Activated CD4-positive, alpha-beta T cell treated with anti-CD3 and anti-CD28 coated beads for 24 hours (primary cell): ENCODE data around the gene PDE11A.

ENCODE experiments used
- DNase-seq, 2 donors: peaks; one replicate each; pipeline ENCODE4 v3.0.0-alpha.2; 2020; ENCODE audit warnings: low read depth in 2 of 2

The PDE11A gene

DNA sequence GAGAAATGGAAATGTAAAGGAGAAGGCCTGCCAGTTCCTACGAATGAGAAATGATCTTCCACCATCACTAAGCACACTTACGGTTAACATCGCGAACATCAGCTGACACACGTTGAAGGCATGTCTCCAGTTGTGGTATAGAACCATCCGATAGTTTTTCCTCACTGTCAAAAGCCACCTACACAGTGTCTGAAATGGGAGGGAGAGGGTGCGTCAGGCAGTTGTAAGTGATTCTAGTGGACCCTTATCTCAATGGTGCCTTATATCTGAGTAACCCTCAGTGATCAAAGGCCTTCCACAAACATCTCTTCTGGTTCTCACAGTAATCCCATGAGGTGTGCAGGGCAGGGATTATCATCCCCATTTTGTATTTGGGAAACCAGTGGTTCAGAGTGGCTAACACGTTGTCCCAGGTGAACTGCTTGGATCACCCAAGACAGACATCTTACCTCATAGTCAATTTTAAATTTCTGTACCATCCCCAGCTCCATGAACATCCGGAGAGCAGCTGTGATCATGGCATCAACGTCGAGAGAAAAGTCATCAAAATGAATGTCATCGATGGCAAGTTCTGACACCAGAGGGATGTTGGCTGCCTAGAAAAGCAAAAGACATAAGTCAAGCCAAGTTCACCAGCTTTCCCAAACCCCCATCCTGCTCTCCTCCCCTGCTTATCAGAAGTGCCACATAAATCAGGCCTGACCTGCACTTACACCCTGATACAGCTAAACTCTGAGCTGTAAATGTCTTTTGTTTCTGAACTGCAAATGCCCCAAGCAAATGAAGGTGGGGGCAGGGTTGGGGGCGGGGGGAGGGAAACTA is 344.8 kb downstream of the PDE11A start:
- no peak for DNase-seq

DNA sequence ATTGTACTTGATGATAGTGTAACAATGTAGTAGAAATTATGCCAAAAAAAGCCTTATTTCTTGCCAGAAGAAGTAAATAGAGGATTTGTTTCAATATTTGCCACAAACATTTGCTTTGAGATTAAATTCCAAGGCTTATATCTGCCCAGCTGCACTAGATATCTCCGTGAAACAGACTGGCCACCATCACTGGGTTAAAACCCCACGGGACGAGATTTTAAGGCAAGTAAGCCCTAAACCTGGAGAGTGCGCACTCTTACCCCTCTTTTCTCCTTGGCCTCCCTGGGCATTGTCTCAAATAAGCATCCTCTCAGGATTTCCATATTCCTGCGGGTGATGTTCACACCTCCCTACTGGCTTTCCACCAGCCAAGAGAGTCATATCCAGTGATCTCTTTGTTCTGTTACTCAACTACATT is 345.6 kb downstream of the PDE11A start:
- DNase-seq: no peak

DNA sequence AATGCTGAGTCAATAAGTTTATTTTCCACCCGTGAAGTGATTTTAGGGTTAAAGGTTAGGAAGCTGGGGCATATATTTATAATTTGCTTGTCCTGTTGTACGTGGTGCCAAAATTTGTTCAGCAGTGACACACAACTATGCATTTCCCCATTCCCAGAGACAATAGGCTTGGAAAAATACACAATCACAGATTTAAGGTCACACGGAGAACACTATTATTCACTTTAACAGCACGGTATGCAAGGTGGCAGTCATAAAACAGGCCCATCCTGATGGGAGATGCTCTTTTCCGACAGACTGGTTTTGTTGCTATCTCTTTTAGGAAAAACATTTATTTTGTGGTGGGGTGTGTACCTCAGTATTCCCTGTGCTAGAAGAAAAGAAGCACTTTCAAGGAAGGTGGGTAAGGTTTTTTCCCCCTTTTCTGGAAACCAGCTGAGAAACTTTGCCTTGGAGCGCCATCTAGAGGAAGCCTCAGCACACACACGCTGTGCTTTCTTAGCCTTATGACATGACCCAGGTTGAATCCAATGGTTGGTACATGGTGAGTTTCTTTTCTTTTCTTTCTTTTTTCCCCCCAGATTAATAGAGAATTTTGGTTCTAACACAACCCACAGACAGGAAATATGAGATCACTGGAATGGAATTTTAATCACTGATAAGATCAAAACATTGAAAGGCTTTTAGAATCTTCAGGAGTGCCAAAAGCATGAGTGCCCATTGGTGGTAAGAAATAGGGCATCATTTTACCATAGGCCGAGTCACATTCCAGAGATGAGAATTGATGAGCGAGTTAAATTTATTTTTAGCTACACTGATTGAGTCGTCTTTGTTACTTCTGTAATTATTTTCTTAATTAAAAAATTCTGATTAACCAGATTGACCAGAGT is 347.9 kb downstream of the PDE11A start:
- peak; percentile 18 to 27 for DNase-seq

DNA sequence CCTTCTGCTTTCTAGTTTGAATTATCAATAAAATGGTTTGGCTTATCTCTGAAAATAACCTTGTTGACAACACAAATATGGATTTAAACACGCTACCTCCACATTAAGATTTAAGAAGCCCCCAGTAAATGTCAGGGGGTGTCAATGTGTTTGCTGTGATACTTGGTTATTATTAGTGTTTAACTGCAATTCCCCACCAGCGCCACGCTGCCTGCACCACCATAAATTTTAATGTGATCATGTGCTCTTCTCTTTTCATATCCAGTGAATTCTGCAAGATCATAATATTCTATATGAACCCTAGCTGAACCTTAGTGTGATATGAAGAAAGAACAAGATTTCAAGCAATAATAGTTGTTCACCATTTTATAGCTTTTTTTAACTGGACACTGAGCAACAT is 349.3 kb downstream of the PDE11A start:
- no peak for DNase-seq

DNA sequence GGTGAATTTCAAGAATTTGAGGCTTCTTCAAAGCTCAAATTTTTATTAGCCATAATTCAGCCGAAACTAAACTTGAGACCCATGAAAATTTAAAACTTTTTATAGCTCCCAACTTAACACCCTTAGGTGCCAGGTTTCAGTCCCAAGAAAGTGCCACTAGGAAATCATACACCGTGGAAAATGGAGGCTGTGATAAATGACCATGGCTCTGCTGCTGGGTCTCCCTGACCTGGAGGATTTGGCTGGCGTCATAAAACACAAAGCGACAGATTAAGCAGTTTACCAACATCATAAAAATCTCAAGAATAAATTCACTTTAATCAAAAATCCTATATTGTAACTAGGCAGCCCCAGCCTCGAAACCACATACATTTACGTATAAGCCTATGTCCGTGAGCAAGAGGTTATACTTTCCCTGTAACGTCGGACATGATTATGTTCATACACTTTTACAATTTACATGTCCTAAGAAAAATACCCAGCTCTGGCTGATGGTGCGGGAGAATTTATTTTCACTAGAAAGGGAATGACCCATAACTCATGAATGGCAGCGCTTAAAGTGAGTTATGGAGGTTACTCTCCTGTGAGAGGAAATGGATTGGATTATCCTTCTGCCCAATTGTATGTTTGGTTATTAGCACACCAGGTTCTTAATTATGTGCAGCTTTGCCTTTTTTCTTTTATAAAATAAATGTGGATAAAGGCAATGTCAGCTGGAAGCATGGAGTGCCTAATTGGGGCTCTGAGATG is 350.6 kb downstream of the PDE11A start:
- no peak for DNase-seq

DNA sequence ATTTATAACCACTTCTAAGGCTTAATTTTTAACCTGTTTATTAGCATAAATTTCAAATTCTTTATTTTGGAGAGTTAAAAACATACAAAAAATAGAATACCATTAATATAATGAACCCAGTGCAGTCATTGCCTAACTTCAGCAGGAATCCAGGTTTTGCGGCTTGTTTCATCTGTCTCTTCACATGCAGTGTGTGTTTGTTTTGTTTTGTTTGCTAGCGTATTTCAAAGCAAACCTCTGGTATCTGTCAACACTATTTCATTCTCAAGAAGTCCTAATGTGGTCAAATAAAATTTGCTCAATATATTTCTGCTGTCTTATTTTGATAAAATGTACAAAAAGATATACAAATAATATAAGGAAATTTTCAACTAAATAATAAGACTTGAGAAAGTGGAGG is 351.5 kb downstream of the PDE11A start:
- DNase-seq: no peak

DNA sequence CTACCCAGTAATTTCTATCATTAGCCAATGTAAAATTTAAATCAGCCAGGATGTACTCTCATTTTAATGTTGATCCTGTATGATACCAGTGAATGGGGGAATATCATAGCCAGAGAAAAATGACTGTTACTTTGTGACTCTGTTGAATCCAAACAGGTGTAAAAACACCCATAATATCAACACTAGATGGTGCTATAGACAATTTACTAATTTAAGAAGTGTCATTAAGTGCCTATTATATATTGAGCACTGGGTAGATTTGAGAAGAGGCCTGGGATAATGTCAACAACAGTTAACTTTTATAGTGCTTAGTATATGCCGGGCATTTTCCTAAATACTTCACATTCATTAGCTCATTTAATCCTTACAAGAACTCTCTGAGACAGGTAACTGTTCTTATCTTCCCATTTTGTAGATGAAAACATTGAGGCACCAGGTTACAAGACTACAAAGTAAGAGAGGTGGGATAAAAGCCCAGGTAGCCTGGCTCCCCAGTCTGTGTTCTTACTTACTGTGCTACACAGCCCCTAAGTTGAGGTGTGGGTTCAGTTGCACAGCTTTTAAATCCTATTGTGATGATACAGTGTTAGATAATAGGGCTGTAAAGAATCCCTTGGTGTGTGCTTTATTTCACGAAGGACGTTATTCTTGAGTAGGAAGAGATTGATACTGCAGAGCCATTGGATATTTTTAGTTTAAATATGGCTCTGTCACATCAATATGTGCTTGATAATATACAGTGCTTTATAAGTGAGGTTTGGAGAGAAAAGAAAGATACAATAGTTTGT is 354.6 kb downstream of the PDE11A start:
- DNase-seq: no peak

DNA sequence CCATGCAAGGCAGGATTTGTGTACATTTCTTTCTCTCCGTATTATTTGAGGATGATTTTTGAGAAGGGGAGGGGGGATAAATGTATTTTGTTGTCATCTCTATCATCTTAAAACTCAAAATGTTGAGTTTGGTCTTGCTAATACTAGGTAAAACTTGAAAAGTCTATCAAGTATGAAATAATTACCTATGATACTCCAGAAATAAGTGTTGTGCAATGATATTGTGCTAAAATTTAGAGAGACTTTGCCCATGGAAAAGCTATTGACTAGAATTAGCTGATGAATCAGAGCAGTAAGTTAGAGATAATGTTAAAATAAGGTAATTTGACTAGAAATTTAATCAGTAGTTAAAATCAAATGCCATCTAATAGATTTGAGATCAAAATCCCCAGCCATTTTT is 356.1 kb downstream of the PDE11A start:
- DNase-seq: no peak

DNA sequence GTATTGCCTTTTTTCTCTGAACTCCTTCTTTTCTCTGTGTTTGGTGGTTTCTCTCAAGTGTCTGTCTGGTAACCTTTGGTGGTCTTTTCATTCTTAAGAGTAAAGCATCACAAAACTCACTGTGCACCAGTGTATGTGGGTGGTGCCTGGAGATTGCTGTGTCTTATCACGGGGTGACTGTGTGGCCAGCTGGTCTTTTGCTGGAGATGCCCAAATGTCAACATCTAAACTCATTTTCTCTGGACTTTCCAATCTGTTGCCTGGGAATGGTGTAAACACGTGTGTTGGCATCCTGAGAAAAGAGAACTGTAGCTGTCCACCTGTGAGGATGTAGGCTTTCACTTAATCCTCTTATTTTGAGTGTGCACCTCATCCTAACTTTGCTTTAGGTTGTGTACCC is 356.8 kb downstream of the PDE11A start:
- DNase-seq: no peak

DNA sequence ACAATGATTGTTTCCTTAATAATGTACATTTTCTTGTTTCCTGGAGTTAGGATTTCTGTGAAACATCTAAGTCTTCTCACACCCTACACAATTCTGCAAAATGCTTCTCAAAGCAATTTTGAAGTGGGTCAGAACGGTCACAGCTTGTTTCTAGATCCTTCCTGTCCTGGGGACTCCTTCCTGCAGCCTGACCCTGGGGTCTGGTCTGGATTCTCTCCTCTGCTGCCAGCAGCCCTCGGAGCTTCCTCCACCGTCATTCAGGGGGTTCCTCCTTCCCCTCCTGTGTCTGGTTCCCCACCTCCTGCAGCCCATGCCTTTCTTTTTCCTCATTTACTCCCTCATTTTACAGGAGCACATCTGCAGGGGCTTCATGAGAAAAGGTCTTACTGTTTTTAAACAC is 357.9 kb downstream of the PDE11A start:
- no peak for DNase-seq

DNA sequence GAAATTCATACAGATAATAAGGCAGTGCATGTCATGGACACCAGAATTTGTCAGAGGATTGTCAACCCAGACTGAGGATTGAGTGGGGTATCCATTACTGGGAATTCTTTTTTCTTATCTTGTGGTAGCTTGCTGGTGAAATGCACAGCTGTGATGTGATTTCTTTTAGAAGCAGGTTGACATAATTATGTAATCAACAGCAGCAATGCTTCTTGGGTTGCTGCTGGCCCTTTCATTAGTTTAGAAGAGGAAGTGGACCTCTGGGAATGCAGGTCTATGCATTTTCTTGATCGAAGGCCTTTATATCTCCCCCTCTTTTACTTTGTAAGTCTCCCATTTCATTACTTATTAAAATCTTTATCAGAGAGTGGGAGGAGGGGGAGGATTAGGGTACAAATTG is 360.1 kb downstream of the PDE11A start:
- DNase-seq: no peak

DNA sequence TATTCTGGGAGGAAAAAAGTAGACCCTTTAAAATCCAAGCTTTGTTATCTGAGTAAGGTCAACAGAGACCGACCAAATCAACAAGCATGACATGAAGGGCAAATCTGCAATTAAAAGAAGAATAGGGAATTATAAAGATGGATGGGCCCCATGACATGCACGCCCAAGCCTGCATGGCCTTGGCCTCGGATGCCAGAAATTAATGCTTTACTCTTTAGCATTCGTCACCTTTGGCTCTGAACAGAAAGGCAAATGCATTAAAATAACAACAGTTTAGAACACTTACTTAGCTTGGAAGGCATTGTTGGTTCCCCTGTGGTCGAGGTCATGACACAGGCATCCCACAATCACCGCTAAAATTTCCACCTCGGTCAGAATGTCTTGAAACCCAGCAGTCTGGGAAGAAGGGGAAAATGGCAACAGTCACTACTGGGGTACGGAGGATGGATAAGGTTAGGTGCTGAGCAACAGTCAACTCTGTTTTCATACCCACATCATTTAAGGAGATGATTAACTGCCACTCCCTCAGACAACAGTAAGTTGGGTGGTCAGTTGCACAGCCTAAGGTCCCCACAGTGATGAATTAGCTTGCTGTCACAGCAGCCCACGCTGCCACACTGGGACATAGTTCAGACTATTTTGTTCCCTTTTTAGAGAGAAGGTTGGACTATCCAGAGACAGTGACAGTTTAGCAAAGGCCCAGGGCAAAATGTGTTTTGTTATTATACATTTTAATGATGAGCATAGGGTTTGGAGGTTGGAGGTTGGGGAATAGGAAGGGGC is 360.9 kb downstream of the PDE11A start:
- no peak for DNase-seq

DNA sequence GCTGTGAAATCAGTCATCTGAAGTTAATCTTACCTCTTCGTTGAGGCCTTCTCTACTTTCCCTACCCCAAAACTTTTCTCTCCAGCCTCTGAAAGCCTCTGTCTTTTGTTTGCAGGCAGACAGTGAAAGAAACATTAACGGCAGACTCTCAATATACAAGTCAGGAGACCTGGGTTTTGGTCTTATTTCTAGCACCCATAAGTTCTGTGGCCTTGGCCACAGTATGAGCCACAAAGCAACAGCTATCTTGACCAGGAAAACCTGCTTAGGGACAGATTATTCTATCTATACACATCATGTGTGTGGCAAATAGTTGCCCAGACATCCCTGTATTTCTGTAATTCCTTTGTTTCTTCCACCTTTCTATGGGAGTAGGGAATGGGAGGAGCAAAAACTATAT is 361.7 kb downstream of the PDE11A start:
- no peak for DNase-seq

DNA sequence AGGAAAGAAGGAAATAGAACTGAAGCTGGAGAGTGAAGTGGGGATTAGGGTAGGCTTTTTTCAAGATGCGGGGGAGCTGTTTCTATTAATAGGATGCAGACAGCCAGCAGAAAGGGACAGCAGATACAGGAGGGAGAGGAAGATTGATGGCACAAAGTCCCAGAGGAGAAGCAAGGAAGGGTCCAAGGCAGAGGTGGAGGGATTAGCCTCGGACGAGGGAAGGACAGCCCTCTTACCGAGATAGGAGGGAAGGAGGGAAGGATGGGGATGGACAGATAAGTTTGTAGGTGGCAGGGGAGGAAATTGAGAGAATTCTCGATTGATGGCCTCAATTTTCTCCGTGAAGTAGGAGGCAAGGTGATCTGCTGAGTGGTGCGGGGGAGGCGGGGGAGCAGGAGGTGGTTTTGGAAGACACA is 362.6 kb downstream of the PDE11A start:
- DNase-seq: no peak

DNA sequence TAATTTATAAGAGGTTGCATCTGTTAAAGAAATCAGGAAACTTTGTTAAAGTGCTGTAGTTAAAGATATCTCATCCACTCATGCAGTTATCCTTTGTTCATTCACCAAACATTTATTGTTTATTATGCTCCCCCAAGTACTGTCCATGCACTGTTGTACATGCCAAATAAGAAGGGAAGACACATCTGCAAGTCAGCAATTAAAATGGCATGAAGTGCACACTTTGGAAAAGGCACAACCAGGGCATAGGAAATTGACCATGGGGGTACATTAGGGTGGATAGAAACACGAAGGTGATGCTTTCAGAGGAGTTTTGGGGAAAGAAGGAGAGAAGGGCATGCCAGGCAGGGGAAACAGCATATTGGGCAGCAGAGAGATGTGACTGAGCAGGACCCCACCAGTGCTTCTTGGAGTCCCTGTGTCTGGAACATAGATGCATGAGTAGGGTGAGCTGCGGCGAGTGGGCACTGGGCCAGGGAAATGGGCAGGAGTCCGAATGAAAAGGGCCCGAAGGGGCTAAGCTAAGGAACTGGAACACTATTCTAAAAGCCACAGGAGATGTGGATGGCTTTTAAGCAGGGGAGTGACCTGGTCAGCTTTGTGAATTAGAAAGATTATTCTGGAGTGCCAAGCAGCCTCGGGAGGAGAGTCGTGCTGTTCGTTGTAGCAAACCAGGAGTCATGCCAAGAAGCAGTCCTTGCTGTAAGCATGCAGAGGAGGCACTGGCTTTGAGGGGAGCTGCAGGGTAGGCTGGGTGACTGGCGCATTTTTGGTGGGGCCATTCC is 363.7 kb downstream of the PDE11A start:
- DNase-seq: no peak

DNA sequence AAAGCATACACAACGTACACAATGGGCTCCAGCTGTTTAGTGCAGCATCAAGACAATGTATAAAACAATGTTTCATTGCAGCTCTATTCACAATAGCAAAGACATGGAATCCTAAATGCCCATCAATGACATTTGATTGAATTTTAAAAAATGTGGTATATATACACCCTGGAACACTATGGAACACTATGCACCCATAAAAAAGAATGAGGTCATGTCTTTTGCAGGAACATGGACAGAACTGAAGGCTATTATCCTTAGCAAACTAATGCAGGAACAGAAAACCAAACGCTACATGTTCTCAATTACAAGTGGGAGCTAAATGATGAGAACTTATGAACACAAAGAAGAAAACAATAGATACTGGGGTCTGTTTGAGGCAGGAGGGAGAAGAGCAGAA is 364.5 kb downstream of the PDE11A start:
- no peak for DNase-seq

DNA sequence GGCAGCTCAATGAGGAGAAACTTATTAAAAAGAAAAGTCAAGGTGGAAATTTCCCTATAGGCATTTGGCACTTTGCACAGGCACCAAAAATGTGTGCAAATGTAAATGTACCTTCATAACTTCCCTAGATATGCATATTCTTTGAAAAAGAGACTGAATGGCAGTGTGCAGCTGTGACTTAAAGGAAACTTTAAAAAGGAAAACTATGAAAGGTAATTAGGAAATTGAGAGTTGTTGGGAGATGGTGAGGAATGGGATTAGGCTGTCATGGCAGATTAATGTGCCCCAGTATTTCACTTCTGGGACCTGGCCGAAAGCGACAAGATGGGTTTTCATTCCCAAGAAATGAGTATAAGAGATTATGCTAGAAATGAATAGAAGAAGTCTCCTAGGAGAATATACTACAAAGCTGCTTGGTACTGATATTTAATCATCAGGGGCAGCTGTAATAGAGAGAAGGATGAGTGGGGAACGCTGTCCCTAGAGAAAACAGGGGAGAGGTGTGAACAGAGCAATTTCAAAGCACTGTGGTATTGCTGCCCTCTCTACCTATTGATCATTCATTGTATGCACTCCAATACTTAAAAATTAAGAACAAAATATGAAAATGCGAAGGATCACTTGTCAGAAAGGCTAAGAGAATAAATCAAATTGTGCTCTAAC is 366.9 kb downstream of the PDE11A start:
- no peak for DNase-seq

DNA sequence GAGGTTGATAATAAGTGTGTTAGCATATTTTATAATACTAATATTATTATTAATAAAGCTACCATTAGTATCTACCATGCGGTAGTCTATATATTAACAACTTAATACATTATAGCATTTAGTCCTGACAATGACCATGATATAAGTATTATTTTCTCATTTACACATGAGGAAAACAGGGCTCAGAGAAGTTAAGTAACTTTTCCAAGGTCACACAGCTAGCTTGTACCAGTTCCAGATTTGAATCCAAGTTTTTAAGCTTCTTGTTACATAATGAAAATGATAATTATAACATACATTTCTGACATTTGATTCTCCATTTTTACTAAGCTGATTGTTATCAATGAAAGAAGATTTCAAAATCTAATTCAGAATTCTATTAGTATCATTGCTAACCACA is 369.4 kb downstream of the PDE11A start:
- no peak for DNase-seq

DNA sequence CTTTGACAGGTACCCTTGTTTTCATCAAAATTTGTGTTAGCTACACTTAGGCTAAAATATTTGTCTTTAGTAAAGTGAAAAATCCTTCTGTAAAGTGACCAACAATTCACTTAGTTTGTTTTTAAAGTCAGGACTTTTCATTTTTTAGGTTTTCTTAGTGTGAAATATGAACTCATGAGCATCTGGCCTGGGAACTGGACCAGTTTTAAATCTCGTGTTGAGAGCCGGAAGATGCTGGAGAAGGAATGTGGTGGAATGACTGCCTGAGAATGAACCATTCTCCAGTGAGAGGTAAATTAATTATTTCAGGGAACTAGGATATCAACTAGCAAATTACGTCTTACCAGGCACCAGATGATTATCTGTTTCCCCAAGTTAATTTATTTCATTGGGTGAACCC is 374.3 kb downstream of the PDE11A start:
- no peak for DNase-seq
